Osteocyte (in vitro differentiated cells): ENCODE measurements around the gene PRODH2. TPM values are rescaled to one million over a fixed set of nuclear protein-coding genes. Genes with fewer than 3 reads are reported as not detected.
"Not testable (repeated sequence)": the region's sequence is repeated elsewhere in the genome, so short reads cannot be mapped to it uniquely, and the experiment has no call there.

ENCODE experiments used
- DNase-seq: peaks from one replicate; pipeline ENCODE4 v3.0.0; 2021; ENCODE audit warnings: mixed read lengths; ENCODE audit not compliant: unreplicated experiment; ENCODE audit errors: extremely low spot score
- H3K27ac Mint-ChIP-seq: one replicate; pipeline ENCODE4 v1.8.0; 2021; ENCODE audit warnings: mild to moderate bottlenecking, mixed read lengths; ENCODE audit not compliant: unreplicated experiment
- H3K27me3 Mint-ChIP-seq: one replicate; pipeline ENCODE4 v1.8.0; 2021; ENCODE audit warnings: mixed read lengths; ENCODE audit not compliant: unreplicated experiment
- H3K36me3 Mint-ChIP-seq: one replicate; pipeline ENCODE4 v1.8.0; 2021; ENCODE audit warnings: mixed read lengths; ENCODE audit not compliant: unreplicated experiment
- H3K4me1 Mint-ChIP-seq: one replicate; pipeline ENCODE4 v1.8.0; 2021; ENCODE audit warnings: mixed read lengths; ENCODE audit not compliant: unreplicated experiment
- H3K4me3 Mint-ChIP-seq: one replicate; pipeline ENCODE4 v1.8.0; 2021; ENCODE audit warnings: mild to moderate bottlenecking, moderate library complexity, mixed read lengths; ENCODE audit not compliant: unreplicated experiment
- H3K9me3 Mint-ChIP-seq: one replicate; pipeline ENCODE4 v1.8.0; 2021; ENCODE audit warnings: mixed read lengths; ENCODE audit not compliant: unreplicated experiment
- CTCF ChIP-seq: fragments of 200-600 bp; sonication (generic); IDR thresholded peaks from 2 replicates; pipeline ENCODE4 v1.5.0; 2021; ENCODE audit warnings: antibody characterized with exemption, mild to moderate bottlenecking, moderate library complexity
- total RNA-seq: library from RNA; stranded (reverse); gene quantifications from 2 replicates; pipeline ENCODE4 v1.2.1, GENCODE V29; 2021

The PRODH2 gene
- total RNA-seq, 1 donor from 2014 or later: not detected

- no peaks in the 10 kb centered on the region for H3K4me1 Mint-ChIP-seq
Measured at GRCh38 chr19:35805526-35806102, 7.0 kb downstream of the PRODH2 start.

GRCh38 chr19:35801828-35802227 lies 10.8 kb downstream of the PRODH2 start:
- Mint-ChIP-seq H3K9me3 (no peaks in the 10 kb centered on the region), H3K36me3 (no peaks in the 10 kb centered on the region), H3K4me1 (no peaks in the 10 kb centered on the region), H3K4me3 (no peak overlapping the region), H3K27me3 (peaks cover 3% of the 10 kb centered on the region), H3K27ac (no peak overlapping the region)
- DNase-seq: no peak
- no peak for TF ChIP-seq CTCF

More at GRCh38 chr19:35805526-35806102, 7.0 kb downstream of the PRODH2 start:
- no peak for DNase-seq
- Mint-ChIP-seq H3K9me3 (no peaks in the 10 kb centered on the region), H3K27me3 (peaks cover 15% of the 10 kb centered on the region), H3K27ac (no peak overlapping the region), H3K36me3 (no peaks in the 10 kb centered on the region), H3K4me3 (no peak overlapping the region)
- TF ChIP-seq CTCF: no peak

- no peaks in the 10 kb centered on the region for H3K4me1 Mint-ChIP-seq
- peaks cover 3% of the 10 kb centered on the region for H3K27me3 Mint-ChIP-seq
- no peaks in the 10 kb centered on the region for H3K9me3 Mint-ChIP-seq
- DNase-seq: no peak
- H3K36me3 Mint-ChIP-seq: no peaks in the 10 kb centered on the region
- no peak overlapping the region for H3K4me3 Mint-ChIP-seq
- no peak for TF ChIP-seq CTCF
- no peak overlapping the region for H3K27ac Mint-ChIP-seq
Measured at GRCh38 chr19:35797663-35798062, 15.0 kb downstream of the PRODH2 start.

GRCh38 chr19:35796645-35797542 lies 15.8 kb downstream of the PRODH2 start:
- Mint-ChIP-seq H3K4me3 (no peak overlapping the region), H3K36me3 (no peaks in the 10 kb centered on the region), H3K27ac (no peak overlapping the region), H3K4me1 (no peaks in the 10 kb centered on the region), H3K27me3 (peaks cover 3% of the 10 kb centered on the region), H3K9me3 (no peaks in the 10 kb centered on the region)
- no peak for DNase-seq
- no peak for TF ChIP-seq CTCF

GRCh38 chr19:35795564-35795963 lies 17.1 kb downstream of the PRODH2 start:
- not testable (repeated sequence) for H3K36me3 Mint-ChIP-seq, H3K4me1 Mint-ChIP-seq, H3K27ac Mint-ChIP-seq, DNase-seq, H3K4me3 Mint-ChIP-seq, H3K27me3 Mint-ChIP-seq, H3K9me3 Mint-ChIP-seq
